ENCODE measurements around the gene OR2C1. TPM values are rescaled to one million over a fixed set of nuclear protein-coding genes. Genes with fewer than 3 reads are reported as not detected.

The OR2C1 gene
- total RNA-seq, 1 donor from 2014 or later: 0.74 TPM

- Histone ChIP-seq H3K27ac (no peak overlapping the region), H3K36me3 (no peaks in the 10 kb centered on the region), H3K9me3 (no peaks in the 10 kb centered on the region), H3K27me3 (no peaks in the 10 kb centered on the region), H3K4me3 (no peak overlapping the region), H3K4me1 (no peaks in the 10 kb centered on the region)
- intact Hi-C loops (cut with DNase I): no loop called here
- TF ChIP-seq CTCF (IDR thresholded peaks at IDR 0.05) (no peak), POLR2AphosphoS5 (IDR thresholded peaks at IDR 0.05; ENCODE audit: insufficient read depth in 1 of 2, low read depth in 1 of 2) (no peak), POLR2A (IDR thresholded peaks at IDR 0.05) (no peak)
- no peak for DNase-seq (ENCODE audit: extremely low spot score in 2 of 2)
Measured at GRCh38 chr16:3348547-3349167, 7.0 kb upstream of the OR2C1 start.

DNA sequence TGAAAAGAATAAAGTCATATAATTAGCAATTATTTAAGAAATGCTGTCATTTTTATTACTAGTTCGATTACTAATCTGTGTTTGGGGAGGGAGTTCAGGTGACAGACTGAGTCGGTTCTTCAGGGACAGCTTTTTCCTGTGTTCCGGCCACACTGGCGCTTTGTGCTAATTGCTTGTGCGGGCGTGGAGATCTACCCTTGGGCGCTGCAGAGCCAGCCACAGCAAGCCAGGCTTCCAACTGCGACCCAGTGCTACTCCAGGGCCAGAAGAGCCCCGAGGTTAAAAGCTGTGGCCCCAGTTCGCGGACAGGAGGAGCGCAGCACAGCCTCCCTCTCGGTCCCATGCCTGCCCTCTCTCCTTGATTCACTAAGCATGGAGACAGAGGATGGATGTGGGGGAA, 6.5 kb upstream of the OR2C1 start:
- Histone ChIP-seq H3K9me3 (no peaks in the 10 kb centered on the region), H3K36me3 (no peaks in the 10 kb centered on the region), H3K27me3 (no peaks in the 10 kb centered on the region), H3K4me1 (no peaks in the 10 kb centered on the region), H3K4me3 (no peak overlapping the region), H3K27ac (no peak overlapping the region)
- DNase-seq (ENCODE audit: extremely low spot score in 2 of 2): no peak
- intact Hi-C loops (cut with DNase I): no loop called here
- TF ChIP-seq POLR2A (IDR thresholded peaks at IDR 0.05) (no peak), CTCF (IDR thresholded peaks at IDR 0.05) (no peak), POLR2AphosphoS5 (IDR thresholded peaks at IDR 0.05; ENCODE audit: insufficient read depth in 1 of 2, low read depth in 1 of 2) (no peak)

DNA sequence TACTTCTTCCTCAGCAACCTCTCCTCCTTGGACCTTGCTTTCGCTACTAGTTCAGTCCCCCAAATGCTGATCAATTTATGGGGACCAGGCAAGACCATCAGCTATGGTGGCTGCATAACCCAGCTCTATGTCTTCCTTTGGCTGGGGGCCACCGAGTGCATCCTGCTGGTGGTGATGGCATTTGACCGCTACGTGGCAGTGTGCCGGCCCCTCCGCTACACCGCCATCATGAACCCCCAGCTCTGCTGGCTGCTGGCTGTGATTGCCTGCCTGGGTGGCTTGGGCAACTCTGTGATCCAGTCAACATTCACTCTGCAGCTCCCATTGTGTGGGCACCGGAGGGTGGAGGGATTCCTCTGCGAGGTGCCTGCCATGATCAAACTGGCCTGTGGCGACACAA, 429 bp downstream of the OR2C1 start:
- Histone ChIP-seq H3K36me3 (no peaks in the 10 kb centered on the region), H3K9me3 (no peaks in the 10 kb centered on the region), H3K4me3 (no peak overlapping the region), H3K27me3 (no peaks in the 10 kb centered on the region), H3K4me1 (no peaks in the 10 kb centered on the region), H3K27ac (no peak overlapping the region)
- no peak for DNase-seq (ENCODE audit: extremely low spot score in 2 of 2)
- TF ChIP-seq POLR2AphosphoS5 (IDR thresholded peaks at IDR 0.05; ENCODE audit: insufficient read depth in 1 of 2, low read depth in 1 of 2) (no peak), CTCF (IDR thresholded peaks at IDR 0.05) (no peak), POLR2A (IDR thresholded peaks at IDR 0.05) (no peak)
- intact Hi-C loops (cut with DNase I): no loop called here

DNA sequence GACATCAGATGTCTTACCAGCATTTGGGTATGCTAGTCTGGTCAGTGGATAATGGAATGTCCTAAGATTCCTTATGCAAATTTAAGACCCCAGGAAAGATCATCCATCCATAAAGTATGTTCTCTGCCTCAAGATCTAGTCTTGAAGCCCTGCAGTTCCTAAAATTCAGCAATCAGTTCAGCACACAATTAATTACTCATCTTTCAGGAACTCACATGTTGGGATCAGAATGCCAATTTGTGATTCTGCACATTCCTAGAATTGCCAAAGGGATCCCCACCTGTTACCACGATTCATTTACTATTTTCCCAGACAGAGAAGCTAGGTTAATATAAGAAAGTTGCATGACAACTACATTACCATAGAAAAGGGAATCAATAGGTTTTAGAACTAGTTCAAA, 3.2 kb downstream of the OR2C1 start:
- no peaks in the 10 kb centered on the region for H3K27me3 ChIP-seq
- TF ChIP-seq POLR2AphosphoS5 (IDR thresholded peaks at IDR 0.05; ENCODE audit: insufficient read depth in 1 of 2, low read depth in 1 of 2) (no peak), CTCF (IDR thresholded peaks at IDR 0.05) (no peak), POLR2A (IDR thresholded peaks at IDR 0.05) (no peak)
- no peaks in the 10 kb centered on the region for H3K9me3 ChIP-seq
- H3K4me1 ChIP-seq: no peaks in the 10 kb centered on the region
- intact Hi-C loops (cut with DNase I): no loop called here
- no peaks in the 10 kb centered on the region for H3K36me3 ChIP-seq
- no peak overlapping the region for H3K4me3 ChIP-seq
- no peak for DNase-seq (ENCODE audit: extremely low spot score in 2 of 2)
- H3K27ac ChIP-seq: no peak overlapping the region

GRCh38 chr16:3362931-3363330, 7.2 kb downstream of the OR2C1 start:
- no peak for TF ChIP-seq POLR2AphosphoS5 (IDR thresholded peaks at IDR 0.05; ENCODE audit: insufficient read depth in 1 of 2, low read depth in 1 of 2)
- TF ChIP-seq CTCF (IDR thresholded peaks at IDR 0.05): no peak
- TF ChIP-seq POLR2A (IDR thresholded peaks at IDR 0.05): no peak
- Histone ChIP-seq H3K4me1 (no peaks in the 10 kb centered on the region), H3K27ac (no peak overlapping the region), H3K36me3 (no peaks in the 10 kb centered on the region), H3K4me3 (no peak overlapping the region), H3K27me3 (no peaks in the 10 kb centered on the region), H3K9me3 (no peaks in the 10 kb centered on the region)
- intact Hi-C loops (cut with DNase I): no loop called here
- DNase-seq (ENCODE audit: extremely low spot score in 2 of 2): no peak
